Endothelial cell of umbilical vein (primary cell): ENCODE measurements around the gene ATIC.

Experiments used
- CTCF ChIP-seq, 2 donors: IDR thresholded peaks; 1 replicate in 1 of 2; 2 replicates in 1 of 2; pipeline ENCODE4 v1.5.1; 2011; ENCODE audit warnings: low read length in 2 of 2, mild to moderate bottlenecking in 2 of 2, moderate library complexity in 2 of 2, control low read depth in 1 of 2, inconsistent platforms in 1 of 2, low read depth in 1 of 2; ENCODE audit not compliant: insufficient read depth in 1 of 2; ENCODE audit errors: extremely low read depth in 1 of 2
- EZH2 ChIP-seq: IDR thresholded peaks from 2 replicates; pipeline ENCODE4 v1.6.1; 2012; ENCODE audit warnings: borderline replicate concordance, low read depth, mild to moderate bottlenecking, moderate library complexity, low read length, inconsistent platforms; ENCODE audit not compliant: severe bottlenecking
- FOS ChIP-seq: IDR thresholded peaks from 2 replicates; pipeline ENCODE4 v1.6.1; 2011; ENCODE audit warnings: mild to moderate bottlenecking, low read length, moderate library complexity, borderline replicate concordance; ENCODE audit not compliant: insufficient read depth
- GATA2 ChIP-seq: IDR thresholded peaks from 2 replicates; pipeline ENCODE4 v1.7.0; 2011; ENCODE audit warnings: low read depth, mild to moderate bottlenecking, moderate library complexity, mixed read lengths, low read length; ENCODE audit not compliant: insufficient read length, insufficient read depth
- JUN ChIP-seq: IDR thresholded peaks from 2 replicates; pipeline ENCODE4 v1.6.1; 2011; ENCODE audit warnings: borderline replicate concordance, low read depth; ENCODE audit not compliant: insufficient read length, insufficient read depth
- MAX ChIP-seq: IDR thresholded peaks from 2 replicates; pipeline ENCODE4 v1.6.1; 2011; ENCODE audit not compliant: insufficient read depth, insufficient read length
- MYC ChIP-seq: IDR thresholded peaks from one replicate; pipeline ENCODE4 v1.6.1; 2011; ENCODE audit warnings: mild to moderate bottlenecking, low read depth, low read length
- POLR2A ChIP-seq: IDR thresholded peaks from 2 replicates; pipeline ENCODE4 v1.6.1; 2012; ENCODE audit warnings: low read depth, mild to moderate bottlenecking, control low read depth, low read length
- POLR2AphosphoS5 ChIP-seq: IDR thresholded peaks from 2 replicates; pipeline ENCODE4 v1.6.1; 2012; ENCODE audit warnings: low read depth, mild to moderate bottlenecking, control low read depth, low read length, moderate library complexity; ENCODE audit not compliant: insufficient read depth

DNA sequence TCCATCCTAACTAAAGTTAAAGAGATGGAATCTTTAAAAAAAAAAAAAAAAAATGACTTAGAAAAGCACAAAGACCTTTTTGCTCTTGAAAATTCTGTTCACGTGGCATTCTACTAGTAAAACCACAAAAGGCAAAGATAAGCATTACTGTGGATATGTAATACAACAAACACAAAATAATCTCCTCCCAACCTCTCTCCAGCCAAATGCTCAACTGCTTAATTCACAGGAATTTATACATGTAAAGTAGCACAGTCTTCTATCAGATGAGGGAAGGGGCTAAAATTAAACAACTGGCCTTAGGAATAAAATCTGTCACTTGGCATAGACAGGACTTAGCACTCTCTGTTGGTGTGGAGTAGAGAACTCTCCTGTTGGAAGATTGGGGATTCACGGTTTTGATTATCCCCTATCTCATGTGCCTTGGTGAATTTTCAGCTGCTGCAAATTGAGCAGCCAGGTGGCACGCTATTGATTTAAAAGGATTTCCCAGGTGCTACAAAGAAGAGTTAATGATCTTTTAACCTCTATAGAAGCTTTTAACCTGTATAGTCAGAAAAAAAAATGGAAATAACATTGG, 57.4 kb downstream of the ATIC start:
- TF ChIP-seq CTCF (IDR thresholded peaks at IDR 0.05; ENCODE audit: extremely low read depth in 1 of 2, insufficient read depth in 1 of 2, low read depth in 1 of 2, low read length in 2 of 2) (no peak), POLR2A (no peak), POLR2AphosphoS5 (no peak), EZH2 (no peak), MAX (no peak), FOS (no peak), MYC (no peak), GATA2 (no peak), JUN (no peak)
